ENCODE results near the gene TNKS2.
"Not testable (repeated sequence)": the region's sequence is repeated elsewhere in the genome, so short reads cannot be mapped to it uniquely, and the experiment has no call there.

Gene TNKS2

DNA sequence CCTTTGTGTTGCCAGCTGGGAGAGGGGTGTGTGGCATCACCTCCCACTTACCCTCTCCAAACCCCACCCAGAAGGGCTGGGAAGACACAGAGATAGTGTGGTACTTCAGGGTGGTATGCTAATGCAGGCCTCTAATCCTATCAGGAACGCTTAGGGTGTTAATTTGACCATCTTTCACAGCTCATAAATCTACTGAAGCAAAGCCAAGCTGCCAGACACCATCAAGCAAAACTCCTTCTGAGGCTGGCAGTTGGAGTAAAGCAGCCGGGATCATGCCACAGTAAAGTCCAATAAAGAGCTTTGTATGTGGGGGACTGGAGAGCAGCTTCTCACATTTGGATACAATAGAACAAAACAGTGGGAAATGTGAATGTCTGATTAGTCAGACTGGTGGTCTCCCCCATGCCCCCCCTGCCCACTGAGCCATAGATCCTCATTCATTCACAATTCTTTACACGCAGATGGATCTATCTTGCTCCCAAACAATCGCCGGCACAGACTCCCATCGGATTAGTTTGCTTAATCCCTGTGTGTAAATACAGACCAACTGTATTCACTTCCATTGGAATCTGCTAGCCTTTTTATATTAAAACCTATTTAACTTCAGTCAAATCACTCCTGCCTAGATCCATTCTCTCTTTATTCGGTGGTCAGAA lies 81.4 kb downstream of the TNKS2 start:
- no peak for DNase-seq

DNA sequence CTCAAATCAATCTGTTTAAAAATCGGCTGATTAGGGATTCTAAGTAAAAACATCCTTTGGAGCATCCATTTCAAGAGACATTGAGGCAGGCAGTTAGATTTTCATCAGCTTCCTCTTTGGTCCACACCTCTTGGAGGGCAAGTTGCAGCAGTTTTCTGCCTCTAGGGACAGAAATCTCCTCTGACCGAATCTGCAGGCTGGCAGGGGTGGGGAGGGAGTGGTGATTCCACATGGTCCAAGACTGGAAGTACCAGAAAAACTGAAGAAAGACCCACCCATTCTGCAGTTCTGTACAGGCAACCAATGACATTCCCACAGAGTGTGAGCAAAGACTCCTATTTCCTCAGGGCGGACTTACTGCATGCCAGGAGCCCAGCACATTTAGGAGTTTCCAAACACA lies 82.1 kb downstream of the TNKS2 start:
- DNase-seq, result no peak

DNA sequence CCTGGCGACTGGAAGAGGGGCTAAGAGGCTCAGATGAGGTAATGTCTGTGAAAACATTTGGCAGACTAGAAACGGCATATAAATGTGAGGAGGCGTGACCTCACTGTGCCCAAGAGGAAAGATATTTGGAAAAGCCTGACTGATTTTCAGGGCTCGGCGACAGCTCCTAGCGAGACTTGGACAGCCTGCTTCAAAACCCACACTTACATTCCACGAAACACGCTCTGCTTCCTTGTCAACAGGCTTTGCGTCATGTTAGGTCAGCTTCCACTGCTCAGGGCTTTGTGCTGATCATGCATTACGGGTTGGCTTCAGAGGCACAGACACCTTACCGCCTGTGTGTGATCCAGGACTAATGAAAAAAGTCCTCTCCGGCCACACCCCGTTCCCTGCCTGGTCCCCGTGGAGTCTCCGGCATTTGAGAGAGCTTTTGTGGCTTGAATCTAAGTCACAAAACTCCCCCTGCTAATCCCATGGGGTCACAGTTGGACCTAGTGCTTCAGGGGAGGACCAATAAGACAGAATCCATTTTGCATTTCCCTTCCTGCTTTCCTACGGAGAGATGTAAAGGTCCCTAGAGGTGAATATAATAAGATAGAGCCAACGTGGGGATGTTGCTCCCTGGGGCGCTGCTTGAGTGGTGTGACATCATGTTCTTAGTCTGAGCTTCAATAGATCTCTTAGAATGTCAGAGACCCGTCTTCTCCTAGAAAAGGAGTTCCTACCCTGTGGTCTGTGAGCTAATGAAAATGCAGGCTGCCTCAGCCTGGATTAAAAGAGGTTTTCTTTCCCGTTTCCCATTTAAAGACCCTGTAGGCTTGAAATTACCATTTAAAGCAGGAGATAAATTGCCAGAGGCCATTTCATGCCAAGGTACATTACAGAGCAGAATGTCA lies 85.6 kb downstream of the TNKS2 start:
- DNase-seq, result no peak

DNA sequence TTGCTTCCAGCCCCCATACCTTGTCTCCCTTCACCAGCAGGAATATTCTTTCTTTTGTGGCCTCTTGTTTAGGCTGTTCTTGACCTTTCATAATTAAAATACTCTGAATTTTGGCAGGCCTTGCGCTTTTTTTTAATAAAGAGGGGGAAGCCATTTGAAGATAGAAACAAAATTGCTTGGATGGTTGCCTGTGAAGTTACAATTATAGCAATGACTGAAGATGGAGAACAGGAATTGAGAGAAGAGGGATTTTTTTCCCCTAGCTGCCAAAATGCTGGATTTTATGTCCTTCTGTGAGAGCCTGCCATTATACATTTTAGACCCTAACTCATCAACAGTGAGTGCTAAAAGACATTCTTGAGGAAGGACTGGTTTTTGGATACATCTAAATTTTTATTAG lies 86.3 kb downstream of the TNKS2 start:
- no peak for DNase-seq

DNA sequence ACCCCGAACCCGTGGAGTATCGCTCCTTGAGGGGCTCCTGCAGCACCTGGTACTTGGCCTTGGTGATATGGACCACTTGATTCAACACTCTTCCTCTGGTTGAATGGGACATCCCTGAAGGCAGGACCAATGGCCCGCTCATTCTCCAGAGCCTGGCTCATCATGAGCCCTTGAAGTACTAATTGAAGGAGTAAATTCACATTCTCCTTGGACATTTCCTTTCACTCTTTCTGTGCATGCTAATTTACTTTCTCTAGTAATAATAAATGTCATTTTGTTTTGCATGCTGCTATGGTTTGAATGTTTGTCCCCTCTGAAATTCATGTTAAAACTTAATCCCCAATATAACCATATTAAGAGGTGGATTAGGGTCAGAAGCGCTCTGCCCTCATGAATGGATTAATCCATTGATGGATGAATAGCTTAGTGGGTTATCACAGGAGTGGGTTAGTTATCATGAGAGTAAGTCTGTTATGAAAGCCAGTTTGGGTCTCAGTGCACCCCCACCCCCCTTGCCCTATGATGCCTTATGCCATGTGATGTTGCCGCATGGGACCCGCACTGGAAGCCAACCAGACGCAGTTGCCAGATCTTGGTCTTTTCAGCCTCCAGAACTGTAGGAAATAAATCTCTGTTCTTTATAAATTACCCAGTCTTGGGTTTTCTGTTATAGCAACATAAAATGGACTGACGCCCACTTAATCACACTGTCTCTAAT lies 87.3 kb downstream of the TNKS2 start:
- no peak for DNase-seq

DNA sequence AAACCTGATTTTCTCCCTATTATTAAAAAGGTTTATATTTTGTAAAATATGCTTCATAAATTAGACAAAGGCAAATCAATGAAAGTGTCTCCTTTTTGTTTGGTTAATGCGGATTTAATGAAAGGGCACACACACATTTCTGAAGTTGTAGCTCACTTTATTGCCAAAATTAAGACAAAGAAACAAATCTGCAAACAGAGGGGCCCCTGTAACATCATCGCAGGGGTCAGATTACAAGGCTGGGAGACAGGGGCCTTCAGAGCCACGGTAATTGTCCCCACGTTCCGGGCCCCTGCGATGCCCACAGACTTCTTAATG lies 88.7 kb downstream of the TNKS2 start:
- DNase-seq, result no peak

DNA sequence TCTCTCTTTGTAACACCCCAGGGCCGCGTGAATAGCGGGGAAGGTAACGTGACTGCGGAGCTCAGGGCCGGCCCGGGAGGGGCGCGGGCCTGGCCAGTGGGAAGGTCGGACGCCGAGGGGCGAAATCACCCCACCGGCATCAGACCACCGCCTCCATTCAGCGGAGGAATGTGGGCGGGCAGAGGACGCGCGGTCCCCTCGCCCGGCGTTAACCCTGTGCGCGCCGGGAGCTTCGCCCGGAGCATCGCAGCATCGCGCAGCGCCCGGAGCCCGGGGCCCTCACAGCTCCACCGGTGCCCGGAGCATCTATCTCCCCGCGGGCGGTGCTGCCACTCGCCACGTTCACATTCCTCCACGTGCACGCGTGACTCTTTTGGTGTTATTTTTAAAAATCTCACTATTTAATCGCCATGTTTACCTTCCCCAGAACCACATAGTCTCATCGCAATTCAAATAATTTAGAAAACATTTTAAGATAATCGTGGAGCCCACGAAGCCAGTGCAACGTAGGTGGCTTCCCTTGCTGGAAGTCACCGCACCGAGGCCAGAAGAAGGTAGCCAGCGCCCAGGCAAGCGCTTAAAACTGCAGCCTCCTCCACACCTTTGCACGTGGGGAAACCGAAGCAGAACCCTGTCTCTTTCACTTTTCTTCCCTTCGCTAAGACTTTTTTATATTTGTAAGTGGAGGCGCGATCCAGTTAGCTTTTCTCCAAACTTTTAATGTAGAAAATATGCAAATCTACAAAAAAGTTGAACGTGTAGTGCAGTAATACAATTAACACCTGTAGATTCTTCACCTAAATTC lies 89.2 kb downstream of the TNKS2 start:
- peak; percentile 31 to 33 for DNase-seq

DNA sequence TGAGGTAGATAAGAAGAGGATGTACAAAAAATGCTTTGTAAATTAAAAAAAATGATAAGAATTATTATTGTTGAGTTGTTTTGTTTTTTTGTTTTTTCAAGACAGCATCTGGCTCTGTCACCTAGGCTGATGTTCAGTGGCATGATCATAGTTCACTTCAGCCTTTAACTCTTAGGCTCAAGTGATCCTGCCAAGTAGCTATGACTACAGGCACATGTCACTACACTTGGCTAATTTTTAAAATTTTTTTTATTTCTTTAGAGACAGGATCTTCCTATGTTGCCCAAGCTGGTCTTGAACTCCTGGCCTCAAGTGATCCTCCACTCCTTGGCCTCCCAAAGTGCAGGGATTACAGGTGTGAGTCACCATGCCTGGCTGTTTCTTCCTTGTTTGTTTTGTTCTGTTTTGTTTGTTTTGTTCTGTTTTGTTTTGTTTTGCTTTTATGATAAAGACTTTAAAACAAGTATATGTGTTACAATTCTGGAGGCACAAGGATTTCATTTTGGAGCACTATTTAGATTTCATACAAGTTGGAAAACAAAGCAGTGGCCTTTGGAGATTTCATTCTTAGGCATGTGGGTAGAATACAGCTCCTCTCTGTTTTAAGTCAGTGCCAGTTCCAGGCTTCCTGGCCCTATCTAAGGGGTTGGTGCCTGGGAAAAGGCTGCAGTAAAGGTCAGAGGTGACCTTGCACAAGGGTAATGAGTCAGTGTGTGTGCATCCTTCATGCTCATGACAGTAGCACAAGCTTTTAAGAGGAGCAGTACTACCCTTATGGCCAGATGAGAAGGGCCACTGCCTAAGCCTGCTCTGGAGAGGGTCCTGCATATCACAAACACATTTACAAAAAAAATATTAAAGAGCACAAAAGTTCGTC lies 93.1 kb downstream of the TNKS2 start:
- no peak for DNase-seq

DNA sequence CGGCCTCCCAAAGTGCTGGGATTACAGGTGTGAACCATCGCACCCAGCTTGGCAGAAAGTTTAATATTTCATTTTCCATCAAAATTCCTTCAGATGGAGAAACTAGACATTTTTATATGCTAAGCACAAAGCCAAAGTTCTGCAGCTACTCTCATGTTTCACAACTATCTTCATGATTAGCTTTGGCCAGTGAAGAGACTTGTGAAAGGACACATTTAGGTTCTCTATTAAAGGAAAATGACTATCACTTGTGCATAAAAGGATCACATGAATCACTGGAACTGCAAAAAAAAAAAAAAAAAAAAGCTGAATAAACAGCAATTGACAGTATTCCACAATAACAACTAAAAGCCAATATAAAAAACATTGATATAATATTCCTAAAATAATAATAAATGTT lies 94.8 kb downstream of the TNKS2 start:
- no peak for DNase-seq

DNA sequence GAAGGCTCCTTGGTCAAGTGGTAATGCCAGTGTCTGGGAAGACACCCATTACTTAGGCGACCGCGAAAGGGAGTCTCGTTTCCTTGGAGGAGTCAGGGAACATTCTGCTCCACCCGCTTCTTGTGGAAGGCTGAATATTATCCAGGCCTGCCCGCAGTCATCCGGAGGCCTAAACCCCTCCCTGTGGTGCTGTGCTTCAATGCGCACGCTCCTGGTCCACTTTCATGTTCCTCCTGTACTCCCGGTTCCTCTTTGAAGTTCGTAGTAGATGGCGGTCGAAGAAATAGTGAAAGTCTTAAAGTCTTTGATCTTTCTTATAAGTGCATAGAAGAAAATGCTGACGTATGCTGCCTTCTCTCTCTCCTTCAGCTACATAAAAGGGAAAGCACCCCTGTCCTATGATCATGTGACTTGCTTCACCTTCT lies 96.0 kb downstream of the TNKS2 start:
- not testable (repeated sequence) for DNase-seq

DNA sequence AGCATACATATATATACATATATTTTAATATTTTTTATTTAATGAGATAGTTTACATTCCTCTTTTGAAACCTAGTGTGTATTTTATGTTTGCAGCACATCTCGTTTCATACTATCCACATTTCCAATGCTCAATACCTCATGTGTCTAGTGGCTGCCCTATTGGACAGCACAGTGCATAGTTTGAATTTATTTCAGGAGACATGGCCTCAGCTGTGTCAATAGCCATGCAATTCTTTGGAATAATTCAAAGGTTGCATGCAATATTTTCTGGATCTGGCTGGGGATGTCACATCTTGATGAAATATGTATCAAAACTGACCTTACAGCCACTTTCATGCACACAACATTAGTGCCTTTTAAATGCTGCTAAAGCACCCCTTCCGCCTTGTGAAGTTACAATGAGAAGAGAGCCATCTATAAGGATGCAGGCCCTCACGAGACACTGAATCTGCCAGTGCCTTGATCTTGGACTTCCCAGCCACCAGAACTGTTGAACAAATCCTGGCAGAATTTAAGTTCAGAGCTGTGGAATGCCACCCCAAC lies 98.1 kb downstream of the TNKS2 start:
- DNase-seq, result no peak

DNA sequence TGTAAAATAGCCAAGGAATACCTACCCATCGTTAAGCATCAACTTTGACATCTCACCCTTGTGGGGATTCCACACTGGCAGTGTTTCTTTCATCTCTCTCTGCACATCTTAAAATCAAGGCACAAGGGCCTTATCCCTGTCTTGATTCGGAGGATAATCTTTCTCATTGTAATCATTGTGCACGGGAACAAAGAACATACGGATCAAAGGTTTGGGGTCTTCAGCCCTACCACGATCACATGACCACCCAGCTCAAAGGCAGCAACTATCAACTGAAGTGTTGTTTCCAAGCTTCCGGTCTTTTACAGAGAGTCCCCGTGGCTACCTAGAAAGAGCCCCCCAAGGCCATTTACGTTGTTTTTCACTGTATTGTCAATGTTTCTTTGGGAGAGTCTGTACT lies 99.2 kb downstream of the TNKS2 start:
- no peak for DNase-seq

DNA sequence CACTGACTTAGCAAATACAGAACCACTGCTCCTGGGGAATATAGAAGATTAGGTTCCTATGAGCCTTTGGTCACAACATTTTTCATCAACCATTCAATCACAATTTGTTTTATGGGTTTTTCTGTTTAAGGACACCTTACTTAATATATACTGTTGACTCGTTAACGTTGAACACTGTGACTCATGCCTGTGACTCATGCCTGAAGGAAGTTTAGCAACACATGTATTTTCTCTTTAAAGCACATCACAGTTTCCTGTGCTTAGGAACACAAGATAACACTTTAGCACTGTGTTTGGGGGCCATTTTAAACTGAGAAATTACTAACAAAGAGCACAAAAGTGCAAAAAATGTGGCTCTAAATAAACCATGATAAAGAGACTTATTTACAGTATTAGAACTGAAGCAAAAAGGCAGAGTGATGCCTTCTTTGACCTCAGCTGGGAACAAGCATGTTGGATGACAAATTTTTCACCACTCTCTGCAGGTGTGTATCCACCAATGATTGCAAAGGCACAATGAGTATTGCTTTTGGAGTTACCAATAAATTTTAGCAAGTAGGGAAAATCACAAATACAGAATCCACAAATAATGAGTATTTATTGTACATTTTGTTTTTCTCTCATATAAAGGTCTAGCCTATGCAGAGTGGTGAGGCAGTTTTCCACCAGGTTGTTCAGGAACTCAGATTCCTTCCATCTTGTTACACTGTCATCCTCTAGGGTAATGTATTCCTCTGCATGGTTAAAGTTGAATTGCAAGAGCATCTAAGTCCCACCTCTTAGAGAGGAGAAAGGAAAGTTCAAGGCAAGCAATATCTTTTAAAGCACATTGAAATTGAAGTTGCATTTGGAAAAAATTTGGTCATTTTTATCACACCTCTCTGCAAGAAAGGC lies 103.8 kb downstream of the TNKS2 start:
- peak; percentile 45 to 66 for DNase-seq

DNA sequence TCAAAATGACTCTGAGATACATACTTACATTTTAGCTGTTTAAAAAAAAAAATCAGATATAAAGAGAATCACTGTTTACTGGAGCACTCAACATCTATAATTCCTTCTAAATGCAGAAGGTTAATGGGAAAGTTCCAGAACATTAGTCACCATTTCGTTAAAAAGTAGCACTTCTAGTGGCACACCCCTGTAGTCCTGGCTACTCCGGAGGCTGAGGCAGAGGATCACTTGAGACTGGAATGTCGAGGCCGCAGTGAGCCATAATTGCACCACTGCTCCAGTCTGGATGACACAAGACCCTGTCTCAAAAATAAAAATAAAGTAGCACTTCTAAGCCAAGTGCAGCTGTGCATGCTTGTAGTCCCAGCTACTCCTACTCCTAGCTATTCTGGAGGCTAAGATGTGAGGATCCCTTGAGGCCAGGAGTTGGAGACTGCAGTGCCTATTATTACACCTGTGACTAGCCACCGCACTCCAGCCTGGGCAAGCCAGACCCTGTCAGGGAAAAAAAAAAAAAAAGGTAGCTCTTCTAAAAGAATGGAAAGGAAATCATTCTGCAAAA lies 108.9 kb downstream of the TNKS2 start:
- no peak for DNase-seq

DNA sequence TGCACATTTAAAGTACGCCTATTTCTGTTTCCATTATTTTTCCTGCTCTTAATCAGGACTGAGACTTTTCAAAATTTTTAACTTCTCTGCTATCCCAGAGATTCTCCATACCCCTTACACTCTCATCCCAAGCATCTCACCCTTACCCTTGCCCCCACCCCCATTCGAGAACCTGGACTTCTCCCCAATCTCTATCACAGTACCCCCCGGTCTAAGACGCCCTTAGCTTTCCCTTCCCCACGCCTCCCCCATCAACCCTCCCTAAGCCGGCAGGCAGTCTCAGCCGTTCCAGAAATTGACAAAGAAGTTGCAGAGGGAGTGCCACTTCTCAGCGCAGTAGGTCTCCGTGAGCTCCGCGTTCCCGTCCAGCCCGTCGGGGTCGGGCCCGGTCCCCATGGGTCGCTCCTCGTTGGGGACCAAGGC lies 109.7 kb downstream of the TNKS2 start:
- no peak for DNase-seq

DNA sequence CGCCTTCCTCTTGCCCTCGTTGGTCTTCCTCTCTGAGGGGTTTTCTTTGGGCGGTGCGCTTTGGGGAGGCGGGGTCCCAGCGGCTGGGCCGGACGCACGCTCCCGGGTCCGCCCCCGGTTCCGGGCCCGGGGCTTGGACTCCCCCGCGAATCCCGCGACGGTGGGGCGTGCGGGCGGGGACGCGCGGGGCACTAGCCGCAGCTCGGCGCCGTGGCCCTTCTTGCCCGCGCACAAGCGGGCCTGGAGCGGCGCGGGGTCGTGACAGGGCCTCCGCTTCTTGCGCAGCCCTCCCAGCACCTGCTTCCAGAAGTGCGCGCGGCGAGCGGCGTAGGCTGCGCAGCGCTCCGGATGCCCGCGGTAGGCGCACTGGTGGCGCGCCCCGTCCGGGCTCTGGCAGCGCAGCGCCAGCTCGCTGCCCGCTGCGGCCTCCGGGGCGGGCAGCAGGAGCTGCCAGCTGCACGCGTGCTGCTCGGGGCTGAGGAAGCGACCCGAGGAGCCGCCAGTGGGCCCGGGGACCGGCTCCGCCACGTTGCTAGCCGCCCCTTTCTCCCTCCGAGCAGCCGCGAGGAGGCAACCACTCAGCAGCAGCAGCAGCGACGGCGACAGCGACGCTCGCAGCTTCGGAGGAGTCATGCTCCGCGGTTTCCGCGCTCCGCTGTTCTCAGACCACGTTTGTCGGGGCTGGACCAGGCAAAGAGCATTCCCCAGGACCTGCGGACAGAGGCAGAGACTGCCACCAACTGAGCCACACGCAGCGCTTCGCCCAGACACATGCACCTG lies 110.3 kb downstream of the TNKS2 start:
- DNase-seq, result peak; percentile 74 to 77

DNA sequence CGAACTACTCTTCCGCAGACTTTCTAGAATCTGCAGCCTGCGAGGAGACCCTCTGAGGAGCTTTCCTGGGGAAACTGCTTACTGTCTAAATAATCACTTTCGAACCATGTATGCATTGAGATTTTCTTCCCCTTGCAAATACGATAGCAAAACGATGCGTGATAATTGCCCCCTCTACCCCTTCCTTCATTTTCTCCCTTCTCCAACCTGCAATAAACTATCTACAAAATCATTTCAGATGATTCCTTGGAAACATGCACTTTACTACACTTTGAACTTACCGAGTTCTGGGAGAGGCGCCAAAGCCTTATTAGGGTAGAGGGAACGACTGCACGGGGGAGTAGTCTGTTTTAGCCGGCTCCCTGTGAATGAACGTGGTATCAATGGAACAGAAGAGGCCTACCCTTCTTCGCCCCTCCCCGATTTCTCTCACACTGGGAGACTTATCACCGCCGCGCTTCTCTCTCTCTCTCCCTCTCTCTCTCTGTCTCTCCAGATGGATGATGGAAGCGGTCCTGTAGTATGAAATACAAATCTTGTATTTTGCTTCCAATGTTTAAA lies 111.0 kb downstream of the TNKS2 start, which contains the start of gene FGFBP3:
FGFBP3 (minus strand) TSS at position 370 of the 561 bp plus-strand sequence. CDS start 517 bp downstream, outside the sequence.
- peak; percentile 39 to 46 for DNase-seq

DNA sequence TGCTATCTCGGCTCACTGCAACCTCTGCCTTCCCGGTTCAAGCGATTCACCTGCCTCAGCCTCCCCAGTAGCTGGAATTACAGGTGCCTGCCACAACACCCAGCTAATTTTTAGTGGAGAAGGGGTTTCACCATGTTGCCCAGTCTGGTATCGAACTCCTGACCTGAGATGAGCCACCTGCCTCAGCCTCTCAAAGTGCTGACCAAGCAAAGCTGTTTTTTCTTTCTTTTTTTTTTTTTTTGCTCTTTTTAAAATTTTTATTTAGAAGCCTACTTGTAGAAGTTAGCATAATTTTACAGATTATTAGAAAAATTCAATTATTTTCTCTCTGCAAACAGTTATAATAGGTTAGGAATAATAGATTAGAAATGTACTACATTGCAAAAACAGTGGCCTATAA lies 112.2 kb downstream of the TNKS2 start:
- DNase-seq, result no peak

Data from stimulated activated CD4-positive, alpha-beta T cell treated with anti-CD3 and anti-CD28 coated beads, Interleukin-2, amount 100 ng/mL, for 24 hours (primary cell).